Esophagus muscularis mucosa (tissue), 4 donors: ENCODE results near the gene DHX36. TPM values are rescaled to one million over a fixed set of nuclear protein-coding genes. Genes with fewer than 3 reads are reported as not detected.

Source experiments
- DNase-seq: peaks from one replicate; pipeline ENCODE4 v3.0.0-alpha.2; 2017; ENCODE audit errors: extremely low spot score
- H3K27ac ChIP-seq, 4 donors: fragments of 200-600 bp; sonication (generic); replicated peaks in 1 of 4; 1 replicate in 3 of 4; 2 replicates in 1 of 4; pipeline ENCODE4 v1.5.1; 2016 to 2019; ENCODE audit warnings: mild to moderate bottlenecking in 1 of 4
- H3K27me3 ChIP-seq, 4 donors: fragments of 200-600 bp; sonication (generic); one replicate each; pipeline versions ENCODE4 v1.5.1 to v1.6.0; 2016 to 2019
- H3K36me3 ChIP-seq, 4 donors: fragments of 200-600 bp; sonication (generic); one replicate each; pipeline ENCODE4 v1.5.1; 2016 to 2019
- H3K4me1 ChIP-seq, 4 donors: fragments of 200-600 bp; sonication (generic); one replicate each; pipeline ENCODE4 v1.5.1; 2016 to 2019
- H3K4me3 ChIP-seq, 4 donors: fragments of 200-600 bp; sonication (generic); 1 replicate in 2 of 4; 2 replicates in 2 of 4; pipeline ENCODE4 v1.5.1; 2016 to 2019; ENCODE audit warnings: mild to moderate bottlenecking in 4 of 4, moderate library complexity in 1 of 4
- H3K9me3 ChIP-seq, 4 donors: fragments of 200-600 bp; sonication (generic); 1 replicate in 3 of 4; 2 replicates in 1 of 4; pipeline ENCODE4 v1.5.1; 2016 to 2019
- EP300 ChIP-seq: sonication (generic); formaldehyde crosslinking; IDR thresholded peaks from one replicate; pipeline ENCODE4 v1.6.1; 2017; ENCODE audit warnings: antibody characterized with exemption
- POLR2A ChIP-seq: fragments of 450-650 bp; IDR thresholded peaks from one replicate; pipeline ENCODE4 v1.6.1; 2017; ENCODE audit warnings: antibody characterized with exemption, moderate library complexity, mild to moderate bottlenecking, low read depth
- POLR2AphosphoS5 ChIP-seq, 2 donors: sonication (generic); formaldehyde crosslinking; IDR thresholded peaks; one replicate each; pipeline ENCODE4 v1.6.1; 2017; ENCODE audit warnings: antibody characterized with exemption in 2 of 2
- whole genome bisulfite sequencing: methylation state at CpG from one replicate; pipeline ENCODE4 v1.1.5; 2018; 5-methylcytosine and 5-hydroxymethylcytosine counted together
- intact Hi-C: fragments of 100-400 bp; cut with DNase I; formaldehyde crosslinking; loops from one replicate; pipeline ENCODE4 v1.15.1; 2023
- total RNA-seq, 4 donors: library from RNA; depleted of rRNA; stranded (reverse); fragments of >200 nt; gene quantifications; one replicate each; pipeline versions ENCODE4 v1.1.0 to v1.2.1, GENCODE V29; 2016
- TF ChIP-seq, protein P1 (sequence below), 3 experiments: fragments of 200-600 bp in 2 of 3; fragments of 450-650 bp in 1 of 3; sonication (generic) in 2 of 3; IDR thresholded peaks; one replicate each; pipeline ENCODE4 v1.5.1; 2017 to 2019; ENCODE audit warnings: antibody characterized with exemption in 3 of 3, mild to moderate bottlenecking in 2 of 3, moderate library complexity in 1 of 3

The DHX36 gene
- total RNA-seq, 4 donors from 2014 or later = 35.0 to 84.7 (median 54.5) TPM

DNA sequence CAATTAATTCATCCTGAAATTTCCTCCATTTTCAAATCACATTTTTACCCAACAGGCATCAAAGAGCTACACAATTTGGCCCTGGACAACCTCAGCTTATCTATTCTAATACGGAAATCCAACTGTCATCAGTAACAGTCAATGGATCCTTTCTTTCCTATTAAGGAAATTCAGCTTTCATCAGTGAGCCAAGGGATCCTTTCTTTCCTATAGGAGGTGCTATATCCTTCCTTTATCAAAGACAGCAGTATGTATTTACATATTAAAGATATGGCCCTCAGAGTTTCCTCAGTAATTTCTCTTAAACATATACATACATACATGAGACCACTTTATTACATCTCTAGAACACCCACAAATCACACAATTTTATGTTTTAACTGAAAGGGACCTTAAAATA lies 10.1 kb downstream of the DHX36 start:
- DNase-seq = no peak
- Histone ChIP-seq H3K36me3 (peaks cover 0 to 47% (median 30%) of the 10 kb centered on the region in 4 donors), H3K27me3 (no peaks in the 10 kb centered on the region), H3K4me3 (no peak overlapping the region), H3K4me1 (peaks cover 5 to 24% (median 18%) of the 10 kb centered on the region in 4 donors), H3K27ac (no peak overlapping the region), H3K9me3 (no peaks in the 10 kb centered on the region)
- TF ChIP-seq EP300 = no peak
- TF ChIP-seq POLR2A = no peak
- TF ChIP-seq POLR2AphosphoS5 (IDR thresholded peaks at IDR 0.05) = no peak
- TF ChIP-seq, protein P1, sequence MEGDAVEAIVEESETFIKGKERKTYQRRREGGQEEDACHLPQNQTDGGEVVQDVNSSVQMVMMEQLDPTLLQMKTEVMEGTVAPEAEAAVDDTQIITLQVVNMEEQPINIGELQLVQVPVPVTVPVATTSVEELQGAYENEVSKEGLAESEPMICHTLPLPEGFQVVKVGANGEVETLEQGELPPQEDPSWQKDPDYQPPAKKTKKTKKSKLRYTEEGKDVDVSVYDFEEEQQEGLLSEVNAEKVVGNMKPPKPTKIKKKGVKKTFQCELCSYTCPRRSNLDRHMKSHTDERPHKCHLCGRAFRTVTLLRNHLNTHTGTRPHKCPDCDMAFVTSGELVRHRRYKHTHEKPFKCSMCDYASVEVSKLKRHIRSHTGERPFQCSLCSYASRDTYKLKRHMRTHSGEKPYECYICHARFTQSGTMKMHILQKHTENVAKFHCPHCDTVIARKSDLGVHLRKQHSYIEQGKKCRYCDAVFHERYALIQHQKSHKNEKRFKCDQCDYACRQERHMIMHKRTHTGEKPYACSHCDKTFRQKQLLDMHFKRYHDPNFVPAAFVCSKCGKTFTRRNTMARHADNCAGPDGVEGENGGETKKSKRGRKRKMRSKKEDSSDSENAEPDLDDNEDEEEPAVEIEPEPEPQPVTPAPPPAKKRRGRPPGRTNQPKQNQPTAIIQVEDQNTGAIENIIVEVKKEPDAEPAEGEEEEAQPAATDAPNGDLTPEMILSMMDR (IDR thresholded peaks at IDR 0.05) = no peak
- intact Hi-C loops = no loop called here
- 100% methylated on average over 1 of the region's 1 CpG for WGBS

DNA sequence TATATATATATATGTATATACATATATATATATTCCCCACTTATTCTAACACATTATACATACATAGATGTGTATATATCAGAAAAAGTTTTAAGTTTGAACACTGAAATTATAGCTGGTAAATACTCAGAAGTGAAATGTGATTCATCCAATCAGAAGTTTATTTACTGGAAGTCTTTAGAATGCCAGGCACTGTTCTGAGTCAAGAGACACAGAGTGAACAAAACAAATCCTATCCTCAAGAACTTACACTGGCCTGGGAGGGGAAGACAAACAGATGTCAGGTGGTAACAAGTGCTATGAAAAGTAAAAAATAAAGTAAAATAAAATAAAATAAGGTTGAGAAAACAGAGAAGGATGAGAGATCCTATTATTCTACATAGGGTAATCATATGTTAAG lies 13.4 kb downstream of the DHX36 start:
- Histone ChIP-seq H3K36me3 (peaks cover 6 to 65% (median 43%) of the 10 kb centered on the region in 4 donors), H3K9me3 (no peaks in the 10 kb centered on the region), H3K4me1 (peaks cover 0 to 7% (median 2%) of the 10 kb centered on the region in 4 donors), H3K27ac (no peak overlapping the region), H3K4me3 (no peak overlapping the region), H3K27me3 (no peaks in the 10 kb centered on the region)
- TF ChIP-seq EP300 (no peak), POLR2AphosphoS5 (IDR thresholded peaks at IDR 0.05) (no peak), POLR2A (no peak)
- TF ChIP-seq, protein P1 (IDR thresholded peaks at IDR 0.05) = no peak
- DNase-seq = no peak
- intact Hi-C loops = no loop called here

DNA sequence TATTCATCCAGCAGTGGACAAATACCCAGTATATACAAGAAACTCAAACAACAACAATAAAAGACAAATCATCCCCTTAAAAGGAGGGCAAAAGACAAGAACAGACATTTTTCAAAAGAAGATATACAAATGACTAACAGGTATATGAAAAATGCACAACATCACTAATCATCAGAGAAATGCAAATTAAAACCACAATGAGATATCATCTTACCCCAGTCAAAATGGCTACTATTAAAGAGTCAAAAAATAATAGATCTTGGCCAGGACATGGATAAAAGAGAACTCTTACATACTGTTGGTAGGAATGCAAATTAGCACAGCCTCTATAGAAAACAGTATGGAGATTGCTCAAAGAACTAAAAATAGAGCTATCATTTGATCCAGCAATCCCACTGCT lies 16.9 kb downstream of the DHX36 start:
- intact Hi-C loops = no loop called here
- no peak for TF ChIP-seq POLR2A
- TF ChIP-seq POLR2AphosphoS5 (IDR thresholded peaks at IDR 0.05) = no peak
- no peak for TF ChIP-seq EP300
- TF ChIP-seq, protein P1 (IDR thresholded peaks at IDR 0.05) = no peak
- H3K4me3 ChIP-seq = no peak overlapping the region
- no peaks in the 10 kb centered on the region for H3K9me3 ChIP-seq
- peaks cover 32 to 65% (median 49%) of the 10 kb centered on the region in 4 donors for H3K36me3 ChIP-seq
- DNase-seq = no peak
- no peaks in the 10 kb centered on the region for H3K27me3 ChIP-seq
- H3K4me1 ChIP-seq = peaks cover 0 to 7% (median 2%) of the 10 kb centered on the region in 4 donors
- H3K27ac ChIP-seq = no peak overlapping the region

DNA sequence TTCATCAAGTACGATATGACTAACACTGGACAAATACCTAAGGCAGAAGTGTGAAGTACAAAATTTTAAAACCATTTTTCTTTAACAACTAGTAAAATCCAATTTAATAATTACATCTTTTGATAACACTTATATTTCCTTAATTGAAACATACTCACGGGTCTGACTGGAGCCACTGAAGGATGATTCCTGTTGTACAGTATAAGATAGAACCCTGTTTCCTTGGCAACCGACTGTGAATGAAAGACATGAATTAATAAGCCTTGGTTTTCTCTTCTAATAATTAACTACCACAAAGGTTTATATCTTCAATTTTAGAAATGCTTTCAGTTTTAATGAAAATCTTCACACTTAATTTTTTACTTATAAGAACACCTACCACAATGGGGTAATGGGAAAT lies 19.4 kb downstream of the DHX36 start:
- H3K36me3 ChIP-seq = peaks cover 39 to 80% (median 67%) of the 10 kb centered on the region in 4 donors

More for the DNA sequence above, 19.4 kb downstream of the DHX36 start:
- TF ChIP-seq EP300 = no peak
- TF ChIP-seq, protein P1 (IDR thresholded peaks at IDR 0.05) = no peak
- no peak for TF ChIP-seq POLR2A
- TF ChIP-seq POLR2AphosphoS5 (IDR thresholded peaks at IDR 0.05) = no peak
- Histone ChIP-seq H3K27me3 (no peaks in the 10 kb centered on the region), H3K27ac (no peak overlapping the region), H3K4me3 (no peak overlapping the region), H3K4me1 (peaks cover 0 to 7% (median 2%) of the 10 kb centered on the region in 4 donors), H3K9me3 (no peaks in the 10 kb centered on the region)
- intact Hi-C loops = no loop called here
- DNase-seq = no peak
- 93% methylated on average over 3 of the region's 3 CpGs for WGBS
